Measurements from ENCODE around the gene CFAP210.
"Not testable (repeated sequence)": the region's sequence is repeated elsewhere in the genome, so short reads cannot be mapped to it uniquely, and the experiment has no call there.

Gene CFAP210

GRCh38 chr2:169711751-169712509 is 17.7 kb upstream of the CFAP210 start:
- no peak for DNase-seq

- DNase-seq, result no peak
These were observed 15.8 kb upstream of the CFAP210 start for GRCh38 chr2:169709981-169710380.

DNA sequence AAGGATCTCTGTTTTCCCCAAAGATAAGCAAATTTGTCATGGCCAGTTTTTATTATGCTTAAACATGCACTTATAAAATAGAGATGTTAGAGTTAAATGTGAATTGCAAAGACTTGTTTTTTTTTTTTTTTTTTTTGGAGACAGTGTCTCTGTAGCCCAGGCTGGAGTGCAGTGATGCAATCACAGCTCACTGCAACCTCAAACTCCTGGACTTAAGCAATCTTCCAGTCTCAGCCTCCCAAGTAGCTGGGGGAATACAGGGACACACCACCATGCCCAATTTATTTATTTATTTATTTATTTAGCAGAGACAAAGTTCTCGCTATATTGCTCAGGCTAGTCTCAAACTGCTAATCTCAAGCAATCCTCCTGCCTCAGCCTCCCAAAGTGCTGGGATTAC is 15.1 kb upstream of the CFAP210 start:
- no peak for DNase-seq

GRCh38 chr2:169707626-169708025 is 13.4 kb upstream of the CFAP210 start:
- DNase-seq, result no peak

DNA sequence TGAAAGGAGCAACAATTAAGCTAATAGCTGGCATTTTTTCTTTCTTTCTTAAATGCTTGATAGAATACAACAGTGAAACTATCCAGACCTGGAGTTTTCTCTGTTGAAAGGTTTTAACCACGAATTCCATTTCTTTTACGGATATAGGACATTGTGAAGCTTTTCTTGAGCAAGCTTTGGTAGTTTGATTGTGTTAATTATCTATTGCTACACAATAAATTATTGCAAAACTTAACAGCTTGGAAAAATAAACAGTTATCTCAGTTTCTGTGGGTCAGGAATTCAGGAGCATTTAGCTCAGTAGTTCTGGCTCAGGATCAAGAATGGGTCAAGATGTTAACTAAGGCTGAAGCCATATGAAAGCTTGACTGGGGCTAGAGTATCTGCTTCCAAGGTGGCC is 11.7 kb upstream of the CFAP210 start:
- DNase-seq, result no peak

DNA sequence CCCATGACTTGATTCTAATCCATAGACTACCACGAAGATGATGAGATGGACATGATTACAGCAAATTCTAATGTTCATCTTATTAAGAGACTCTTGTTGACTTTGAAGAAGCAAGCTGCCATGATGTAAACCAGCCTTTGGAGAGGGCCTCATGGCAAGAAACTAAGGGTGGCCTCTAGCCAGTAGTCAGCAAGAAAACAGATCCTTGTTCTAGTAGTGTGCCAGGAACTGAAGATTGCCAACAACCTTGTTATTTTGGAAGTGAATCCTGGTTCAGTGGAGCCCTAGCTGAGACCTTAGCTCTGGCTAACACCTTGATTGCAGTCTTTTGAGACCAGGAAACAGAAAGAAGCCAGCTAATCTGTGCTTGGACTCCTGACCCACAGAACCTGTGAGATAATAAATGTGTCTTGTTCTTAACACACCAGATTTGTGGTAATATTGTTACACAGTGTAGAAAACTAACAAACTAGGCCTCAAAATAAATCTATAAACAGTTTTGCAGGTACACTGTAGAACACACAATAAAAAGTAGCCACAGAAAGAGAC is 10.0 kb upstream of the CFAP210 start:
- no peak for DNase-seq

GRCh38 chr2:169702996-169703395 is 8.8 kb upstream of the CFAP210 start:
- no peak for DNase-seq

DNA sequence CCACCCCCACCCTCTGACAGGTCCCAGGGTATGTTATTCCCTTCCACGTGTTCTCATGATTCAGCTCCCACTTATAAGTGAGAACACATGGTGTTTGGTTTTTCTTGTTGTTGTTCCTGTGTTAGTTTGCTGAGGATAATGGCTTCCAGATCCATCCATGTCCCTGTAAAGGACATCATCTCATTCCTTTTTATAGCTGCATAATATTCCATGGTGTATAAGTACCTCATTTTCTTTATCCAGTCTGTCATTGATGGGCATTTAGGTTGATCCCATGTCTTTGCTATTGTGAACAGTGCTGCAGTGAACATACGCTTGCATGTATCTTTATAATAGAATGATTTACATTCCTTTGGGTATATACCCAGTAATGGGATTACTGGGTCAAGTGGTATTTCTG is 5.0 kb upstream of the CFAP210 start:
- not testable (repeated sequence) for DNase-seq

- DNase-seq, result no peak
These were observed 2.2 kb upstream of the CFAP210 start for GRCh38 chr2:169696381-169696780.

DNA sequence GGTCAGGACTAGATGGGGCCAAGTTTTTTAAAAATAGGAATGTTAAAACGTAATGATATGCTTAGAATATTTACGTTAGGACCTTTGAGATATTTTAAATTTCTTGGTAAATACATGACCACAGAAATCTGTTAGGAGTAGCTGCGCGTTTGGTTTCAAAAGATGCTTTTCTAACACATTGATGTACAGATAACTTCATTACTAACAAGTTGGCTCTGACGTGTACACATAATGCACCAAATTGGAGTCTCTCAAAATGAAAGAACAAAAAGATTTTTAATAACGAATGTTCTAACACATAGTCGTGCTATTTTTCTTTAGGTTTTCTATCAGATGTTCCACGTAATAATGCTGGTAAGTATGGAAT is 672 bp upstream of the CFAP210 start:
- DNase-seq, result no peak

DNA sequence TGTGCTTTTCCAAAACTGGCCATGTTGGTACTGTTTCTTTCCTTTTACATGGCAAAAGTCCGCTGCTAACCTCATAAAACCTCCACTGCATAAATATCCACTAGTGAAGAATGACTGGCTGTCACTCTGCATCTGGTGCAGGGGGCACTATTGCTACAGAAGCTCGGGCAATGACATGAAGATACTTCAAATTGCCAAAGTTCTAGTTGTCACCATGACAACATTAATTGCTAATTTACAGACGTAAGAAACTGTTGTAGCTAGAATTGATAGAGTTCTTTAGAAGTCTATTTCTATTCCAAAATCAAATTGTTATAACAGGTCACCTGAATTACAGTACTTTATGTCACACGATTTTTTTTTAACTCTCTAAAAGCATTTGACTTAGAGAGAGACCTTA is 845 bp downstream of the CFAP210 start:
- no peak for DNase-seq

GRCh38 chr2:169692718-169693117 is 1.5 kb downstream of the CFAP210 start:
- no peak for DNase-seq

DNA sequence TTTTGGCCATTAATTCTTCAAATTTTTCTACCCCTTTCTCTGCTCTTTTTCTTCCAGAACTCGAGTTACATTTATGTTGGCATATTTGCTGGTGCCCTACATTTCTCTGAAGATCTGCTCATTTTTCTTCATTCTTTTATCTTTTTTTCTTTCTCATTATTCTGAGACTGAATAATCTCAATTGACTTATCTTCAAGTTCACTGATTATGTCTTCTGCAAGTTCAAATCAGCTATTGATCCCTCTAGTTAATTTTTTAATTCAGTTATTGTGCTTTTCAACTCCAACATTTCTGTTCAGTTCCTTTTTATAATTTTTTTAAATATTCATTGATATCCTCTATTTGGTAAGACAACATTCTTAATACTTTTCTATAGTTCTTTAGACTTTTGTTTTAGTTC is 3.2 kb downstream of the CFAP210 start:
- no peak for DNase-seq

DNA sequence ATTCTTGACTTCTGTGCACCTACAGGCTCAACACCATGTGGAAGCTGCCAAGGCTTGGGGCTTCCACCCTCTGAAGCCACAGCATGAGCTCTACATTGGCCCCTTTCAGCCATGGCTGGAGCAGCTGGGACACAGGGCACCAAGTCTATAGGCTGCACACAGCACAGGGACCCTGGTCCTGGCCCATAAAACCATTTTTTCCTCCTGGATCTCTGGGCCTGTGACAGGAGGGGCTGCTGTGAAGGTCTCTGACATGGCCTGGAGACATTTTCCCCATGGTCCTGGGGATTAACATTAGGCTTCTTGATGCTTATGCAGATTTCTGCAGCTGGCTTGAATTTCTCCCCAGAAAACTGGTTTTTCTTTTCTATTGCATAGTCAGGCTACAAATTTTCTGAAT is 6.3 kb downstream of the CFAP210 start:
- not testable (repeated sequence) for DNase-seq

- not testable (repeated sequence) for DNase-seq
These were observed 7.4 kb downstream of the CFAP210 start for GRCh38 chr2:169686825-169687224.

- not testable (repeated sequence) for DNase-seq
These were observed 9.5 kb downstream of the CFAP210 start for GRCh38 chr2:169684712-169685111.

GRCh38 chr2:169684135-169684565 is 10.1 kb downstream of the CFAP210 start:
- no peak for DNase-seq

- DNase-seq, result no peak
These were observed 10.6 kb downstream of the CFAP210 start for GRCh38 chr2:169683425-169684134.

DNA sequence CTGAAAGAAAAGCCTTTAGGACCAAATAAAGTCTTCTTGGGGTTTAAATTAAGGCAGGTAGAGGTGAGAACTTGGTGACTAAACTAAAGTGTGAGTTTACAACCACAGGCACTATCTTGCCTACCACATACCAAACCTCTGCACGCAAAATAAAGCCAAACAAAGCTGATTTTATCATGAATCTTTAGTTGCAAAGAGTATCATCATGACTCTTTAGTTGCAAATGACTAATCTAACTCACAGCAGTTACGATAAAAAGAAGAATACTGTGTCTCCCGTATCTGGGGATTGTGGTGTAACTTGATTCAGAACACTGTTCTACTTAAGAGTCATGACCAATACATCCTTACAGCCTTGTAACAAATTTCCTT is 11.2 kb downstream of the CFAP210 start:
- DNase-seq, result no peak

DNA sequence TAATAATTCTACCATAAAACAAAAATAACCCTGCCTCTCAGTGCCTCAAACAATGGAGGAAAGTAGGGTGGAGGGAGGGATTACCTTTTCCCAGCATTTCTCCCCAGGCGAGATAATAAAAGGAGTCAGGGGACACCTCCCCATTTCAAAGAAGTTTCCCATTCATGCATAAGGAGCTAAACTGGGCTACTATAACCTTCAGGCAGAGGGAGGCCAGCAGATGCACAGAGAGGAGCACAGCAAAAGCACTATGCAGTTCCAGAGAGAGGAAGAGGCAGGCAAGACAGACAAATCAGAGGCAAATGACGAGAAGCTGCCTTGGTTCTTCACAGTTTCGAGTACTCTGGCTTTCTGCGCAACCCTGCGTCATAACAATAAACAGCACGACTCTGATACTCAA is 17.4 kb downstream of the CFAP210 start:
- DNase-seq, result no peak

GRCh38 chr2:169676357-169676756 is 17.8 kb downstream of the CFAP210 start:
- no peak for DNase-seq

DNA sequence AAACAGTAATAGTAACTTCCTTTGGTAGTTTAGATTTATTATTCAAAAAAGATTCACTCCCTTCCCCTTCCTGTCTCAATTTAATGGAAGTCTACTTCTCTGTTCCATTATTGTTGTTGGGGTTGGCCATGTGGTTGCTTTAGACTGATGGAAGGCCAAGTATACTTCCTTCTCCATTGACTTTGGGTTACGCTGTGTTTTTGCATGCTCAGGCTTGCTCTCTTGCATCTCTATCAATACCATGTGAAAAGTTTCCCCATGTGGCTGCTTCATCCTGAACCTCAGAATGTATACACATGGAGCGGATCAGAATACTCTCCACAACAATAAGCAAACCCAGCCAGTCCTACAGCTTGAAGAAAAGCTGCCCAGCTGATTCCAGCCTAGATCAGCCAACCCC is 20.3 kb downstream of the CFAP210 start:
- no peak for DNase-seq

DNA sequence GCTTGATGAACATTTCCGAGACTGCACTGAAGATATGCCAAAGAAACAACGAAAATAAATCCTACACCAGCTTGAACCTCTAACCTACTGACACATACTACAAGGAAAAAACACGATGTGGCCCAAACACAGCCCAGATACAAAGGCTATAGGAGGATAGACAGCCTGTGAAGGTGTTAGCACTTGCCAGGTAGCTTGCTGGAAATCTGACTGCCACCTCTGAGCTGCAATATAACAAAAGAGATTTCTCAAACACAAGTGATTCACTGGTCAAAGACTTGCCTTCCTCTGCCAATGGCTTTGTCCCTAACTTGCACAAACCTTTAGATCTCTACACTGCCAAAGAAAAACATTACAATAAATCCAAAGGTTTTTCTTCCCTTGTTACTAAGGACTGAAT is 21.1 kb downstream of the CFAP210 start:
- DNase-seq, result no peak

GRCh38 chr2:169672406-169672805 is 21.8 kb downstream of the CFAP210 start:
- DNase-seq, result no peak

Data from activated CD4-positive, CD25-positive, alpha-beta regulatory T cell treated with anti-CD3 and anti-CD28 coated beads, Interleukin-2, amount 50 U/mL, for 72 hours (primary cell).